H1 (cell line): Measurements from ENCODE around the gene INTU.

Source experiments
- ASH2L ChIP-seq: fragments of 200-600, 300-600 bp; sonication (generic); IDR thresholded peaks from one replicate; pipeline ENCODE4 v1.7.1; 2017; ENCODE audit warnings: low read length
- EZH2 ChIP-seq: fragments of 200-600 bp; sonication (generic); IDR thresholded peaks from 2 replicates; pipeline ENCODE4 v1.7.1; 2012; ENCODE audit warnings: low read depth, mild to moderate bottlenecking, moderate library complexity, low read length, inconsistent platforms; ENCODE audit not compliant: severe bottlenecking
- JUN ChIP-seq: IDR thresholded peaks from 2 replicates; pipeline ENCODE4 v1.6.1; 2011; ENCODE audit warnings: low read depth, mild to moderate bottlenecking, improper control_type of control experiment, low read length
- KDM1A ChIP-seq: fragments of 200-600, 300-600 bp; sonication (generic); IDR thresholded peaks from 2 replicates; pipeline ENCODE4 v1.7.1; 2016; ENCODE audit warnings: mild to moderate bottlenecking, low read length, borderline replicate concordance
- KDM4A ChIP-seq: IDR thresholded peaks from one replicate; pipeline ENCODE4 v1.7.1; 2012; ENCODE audit warnings: low read depth, mild to moderate bottlenecking, moderate library complexity, low read length, inconsistent platforms; ENCODE audit not compliant: severe bottlenecking
- NRF1 ChIP-seq: IDR thresholded peaks from 2 replicates; pipeline ENCODE4 v1.6.1; 2011; ENCODE audit warnings: mild to moderate bottlenecking, low read depth, low read length, improper control_type of control experiment
- POLR2A ChIP-seq, 2 experiments: IDR thresholded peaks; 1 replicate in 1 of 2; 2 replicates in 1 of 2; pipeline ENCODE4 v1.6.1; 2011; ENCODE audit warnings: low read depth in 2 of 2, low read length in 2 of 2, mild to moderate bottlenecking in 2 of 2; ENCODE audit errors: control extremely low read depth in 1 of 2
- POLR2AphosphoS5 ChIP-seq: IDR thresholded peaks from 2 replicates; pipeline ENCODE4 v1.6.1; 2011; ENCODE audit warnings: low read depth, low read length
- RFX5 ChIP-seq: IDR thresholded peaks from 2 replicates; pipeline ENCODE4 v1.6.1; 2011; ENCODE audit warnings: low read depth, low read length, improper control_type of control experiment, borderline replicate concordance
- SIX5 ChIP-seq: IDR thresholded peaks from 2 replicates; pipeline ENCODE4 v1.6.1; 2011; ENCODE audit warnings: mild to moderate bottlenecking, low read depth, low read length
- SP1 ChIP-seq: IDR thresholded peaks from 2 replicates; pipeline ENCODE4 v1.6.1; 2011; ENCODE audit warnings: low read depth, low read length
- YY1 ChIP-seq: IDR thresholded peaks from 2 replicates; pipeline ENCODE4 v1.6.1; 2011; ENCODE audit warnings: low read depth, mild to moderate bottlenecking, low read length
- TF ChIP-seq, protein P1 (sequence below), 3 experiments: IDR thresholded peaks; 1 replicate in 2 of 3; 2 replicates in 1 of 3; pipeline versions ENCODE4 v1.5.1 to v1.6.1; 2011; ENCODE audit warnings: low read length in 3 of 3, mild to moderate bottlenecking in 3 of 3, inconsistent platforms in 2 of 3, low read depth in 1 of 3, moderate library complexity in 1 of 3; ENCODE audit not compliant: insufficient read depth in 1 of 3; ENCODE audit errors: control extremely low read depth in 1 of 3
- TF ChIP-seq, protein P2 (sequence below): IDR thresholded peaks from 2 replicates; pipeline ENCODE4 v1.6.1; 2012; ENCODE audit warnings: inconsistent platforms

DNA sequence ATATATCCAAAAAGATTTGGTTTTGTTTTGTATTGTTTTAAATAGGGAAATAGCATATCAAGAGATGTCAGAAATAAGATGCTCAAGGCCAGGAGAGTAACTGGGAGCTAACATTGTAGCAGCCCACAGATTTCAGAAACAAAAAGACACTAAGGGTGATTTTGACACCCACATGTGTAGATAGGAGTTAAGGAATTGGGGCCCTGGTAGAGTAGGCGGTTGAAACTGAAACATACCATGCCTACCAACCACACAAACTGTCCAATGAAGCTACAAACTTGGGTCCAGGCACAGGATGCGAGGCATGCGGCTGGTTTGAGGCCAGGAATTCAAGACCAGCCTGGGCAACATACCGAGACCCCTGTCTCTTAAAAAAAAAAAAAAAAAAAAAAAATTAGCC, 143.1 kb downstream of the INTU start:
- TF ChIP-seq, protein P1, sequence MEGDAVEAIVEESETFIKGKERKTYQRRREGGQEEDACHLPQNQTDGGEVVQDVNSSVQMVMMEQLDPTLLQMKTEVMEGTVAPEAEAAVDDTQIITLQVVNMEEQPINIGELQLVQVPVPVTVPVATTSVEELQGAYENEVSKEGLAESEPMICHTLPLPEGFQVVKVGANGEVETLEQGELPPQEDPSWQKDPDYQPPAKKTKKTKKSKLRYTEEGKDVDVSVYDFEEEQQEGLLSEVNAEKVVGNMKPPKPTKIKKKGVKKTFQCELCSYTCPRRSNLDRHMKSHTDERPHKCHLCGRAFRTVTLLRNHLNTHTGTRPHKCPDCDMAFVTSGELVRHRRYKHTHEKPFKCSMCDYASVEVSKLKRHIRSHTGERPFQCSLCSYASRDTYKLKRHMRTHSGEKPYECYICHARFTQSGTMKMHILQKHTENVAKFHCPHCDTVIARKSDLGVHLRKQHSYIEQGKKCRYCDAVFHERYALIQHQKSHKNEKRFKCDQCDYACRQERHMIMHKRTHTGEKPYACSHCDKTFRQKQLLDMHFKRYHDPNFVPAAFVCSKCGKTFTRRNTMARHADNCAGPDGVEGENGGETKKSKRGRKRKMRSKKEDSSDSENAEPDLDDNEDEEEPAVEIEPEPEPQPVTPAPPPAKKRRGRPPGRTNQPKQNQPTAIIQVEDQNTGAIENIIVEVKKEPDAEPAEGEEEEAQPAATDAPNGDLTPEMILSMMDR (IDR thresholded peaks at IDR 0.05; ENCODE audit: control extremely low read depth in 1 of 3, insufficient read depth in 1 of 3, low read depth in 1 of 3, low read length in 3 of 3): no peak
- no peak for TF ChIP-seq POLR2A (IDR thresholded peaks at IDR 0.05; ENCODE audit: control extremely low read depth in 1 of 2, low read depth in 2 of 2, low read length in 2 of 2)
- TF ChIP-seq SP1: no peak
- TF ChIP-seq SIX5: no peak
- TF ChIP-seq NRF1: no peak
- TF ChIP-seq, protein P2, sequence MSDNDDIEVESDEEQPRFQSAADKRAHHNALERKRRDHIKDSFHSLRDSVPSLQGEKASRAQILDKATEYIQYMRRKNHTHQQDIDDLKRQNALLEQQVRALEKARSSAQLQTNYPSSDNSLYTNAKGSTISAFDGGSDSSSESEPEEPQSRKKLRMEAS: no peak
- no peak for TF ChIP-seq POLR2AphosphoS5
- no peak for TF ChIP-seq KDM1A
- no peak for TF ChIP-seq EZH2
- no peak for TF ChIP-seq KDM4A
- no peak for TF ChIP-seq JUN
- TF ChIP-seq ASH2L: no peak
- no peak for TF ChIP-seq RFX5
- no peak for TF ChIP-seq YY1
